ENCODE results near the gene C1QTNF6.
"Not testable (repeated sequence)": the region's sequence is repeated elsewhere in the genome, so short reads cannot be mapped to it uniquely, and the experiment has no call there.

- not testable (repeated sequence) for TF ChIP-seq CTCF (IDR thresholded peaks at IDR 0.05; ENCODE audit: poor library complexity, severe bottlenecking); EP300 (conservative IDR thresholded peaks at IDR 0.05; ENCODE audit: poor library complexity, severe bottlenecking); POLR2AphosphoS5 (IDR thresholded peaks at IDR 0.05); EZH2 (IDR thresholded peaks at IDR 0.05; ENCODE audit: borderline replicate concordance, insufficient read depth, low read length, poor library complexity, severe bottlenecking); TAF1 (IDR thresholded peaks at IDR 0.05; ENCODE audit: low read depth)
- TF ChIP-seq, protein P1, sequence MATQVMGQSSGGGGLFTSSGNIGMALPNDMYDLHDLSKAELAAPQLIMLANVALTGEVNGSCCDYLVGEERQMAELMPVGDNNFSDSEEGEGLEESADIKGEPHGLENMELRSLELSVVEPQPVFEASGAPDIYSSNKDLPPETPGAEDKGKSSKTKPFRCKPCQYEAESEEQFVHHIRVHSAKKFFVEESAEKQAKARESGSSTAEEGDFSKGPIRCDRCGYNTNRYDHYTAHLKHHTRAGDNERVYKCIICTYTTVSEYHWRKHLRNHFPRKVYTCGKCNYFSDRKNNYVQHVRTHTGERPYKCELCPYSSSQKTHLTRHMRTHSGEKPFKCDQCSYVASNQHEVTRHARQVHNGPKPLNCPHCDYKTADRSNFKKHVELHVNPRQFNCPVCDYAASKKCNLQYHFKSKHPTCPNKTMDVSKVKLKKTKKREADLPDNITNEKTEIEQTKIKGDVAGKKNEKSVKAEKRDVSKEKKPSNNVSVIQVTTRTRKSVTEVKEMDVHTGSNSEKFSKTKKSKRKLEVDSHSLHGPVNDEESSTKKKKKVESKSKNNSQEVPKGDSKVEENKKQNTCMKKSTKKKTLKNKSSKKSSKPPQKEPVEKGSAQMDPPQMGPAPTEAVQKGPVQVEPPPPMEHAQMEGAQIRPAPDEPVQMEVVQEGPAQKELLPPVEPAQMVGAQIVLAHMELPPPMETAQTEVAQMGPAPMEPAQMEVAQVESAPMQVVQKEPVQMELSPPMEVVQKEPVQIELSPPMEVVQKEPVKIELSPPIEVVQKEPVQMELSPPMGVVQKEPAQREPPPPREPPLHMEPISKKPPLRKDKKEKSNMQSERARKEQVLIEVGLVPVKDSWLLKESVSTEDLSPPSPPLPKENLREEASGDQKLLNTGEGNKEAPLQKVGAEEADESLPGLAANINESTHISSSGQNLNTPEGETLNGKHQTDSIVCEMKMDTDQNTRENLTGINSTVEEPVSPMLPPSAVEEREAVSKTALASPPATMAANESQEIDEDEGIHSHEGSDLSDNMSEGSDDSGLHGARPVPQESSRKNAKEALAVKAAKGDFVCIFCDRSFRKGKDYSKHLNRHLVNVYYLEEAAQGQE (IDR thresholded peaks at IDR 0.05; ENCODE audit: borderline replicate concordance), result not testable (repeated sequence)
These were observed 45.3 kb upstream of the C1QTNF6 start for GRCh38 chr22:37233371-37233750.

All from neural cell (in vitro differentiated cells).